Left lung (tissue), 10 donors: Measurements from ENCODE around the gene SH2D5. TPM values are rescaled to one million over a fixed set of nuclear protein-coding genes. Genes with fewer than 3 reads are reported as not detected.

ENCODE experiments used
- ATAC-seq: fragments of 200-7000 bp; cut with Tn5 transposase; one replicate; pipeline ENCODE4 v1.9.1; 2020; ENCODE audit warnings: moderate library complexity
- DNase-seq, 4 donors: peaks; one replicate each; pipeline ENCODE4 v3.0.0-alpha.2; 2013 to 2020
- H3K27ac ChIP-seq, 2 donors: fragments of 200-600 bp; sonication (generic) in 1 of 2; one replicate each; pipeline versions ENCODE4 v1.5.0 to v1.8.0; 2020 to 2021
- H3K27me3 ChIP-seq, 2 donors: fragments of 200-600 bp; sonication (generic) in 1 of 2; one replicate each; pipeline versions ENCODE4 v1.5.0 to v1.8.0; 2020 to 2021
- H3K36me3 ChIP-seq, 2 donors: fragments of 200-600 bp; sonication (generic) in 1 of 2; one replicate each; pipeline versions ENCODE4 v1.5.0 to v1.8.0; 2020 to 2021
- H3K4me1 ChIP-seq, 2 donors: fragments of 200-600 bp; one replicate each; pipeline ENCODE4 v1.8.0; 2021
- H3K4me3 ChIP-seq, 2 donors: fragments of 200-600 bp; sonication (generic) in 1 of 2; one replicate each; pipeline versions ENCODE4 v1.5.0 to v1.8.0; 2020 to 2021; ENCODE audit warnings: mild to moderate bottlenecking in 1 of 2
- H3K9me3 ChIP-seq, 2 donors: fragments of 200-600 bp; sonication (generic) in 1 of 2; one replicate each; pipeline versions ENCODE4 v1.5.0 to v1.8.0; 2020 to 2021
- intact Hi-C, 2 donors: fragments of 100-400 bp; cut with DNase I; formaldehyde crosslinking; loops; one replicate each; pipeline versions ENCODE4 v1.11.2 to v1.14.2; 2022
- polyA plus RNA-seq, 6 donors: library from polyadenylated mRNA; unstranded; fragments of 120-200 nt; gene quantifications; one replicate each; pipeline ENCODE4 v1.2.1, GENCODE V29; 2013; ENCODE audit not compliant: insufficient read length in 6 of 6
- total RNA-seq, 2 donors: library from RNA; stranded (reverse); fragmentation: NEBNext Ultra II Directional; extraction: Animal tissue kit (Norgen Biotek cat#: 25700); gene quantifications; one replicate each; pipeline ENCODE4 v1.2.1, GENCODE V29; 2021
- TF ChIP-seq, protein P1 (sequence below), 2 donors: fragments of 200-600 bp; sonication (generic) in 1 of 2; IDR thresholded peaks; one replicate each; pipeline versions ENCODE4 v1.5.0 to v1.8.0; 2021; ENCODE audit warnings: antibody characterized with exemption in 2 of 2
- donor health status: DM: no; HTN: yes; CAD: no.
- donor health status: DM: no; HTN: no; CAD: no.

Gene SH2D5
- total and polyA plus RNA-seq, 8 donors: 0.06 to 1.8 (median 0.12) TPM; not detected in 1

GRCh38 chr1:20729155-20729931, 3.2 kb downstream of the SH2D5 start:
- H3K4me3 ChIP-seq: no peak overlapping the region
- no peak overlapping the region for H3K27ac ChIP-seq
- H3K9me3 ChIP-seq: no peaks in the 10 kb centered on the region
- ATAC-seq (no peak), DNase-seq (peak in 1 of 4 donors; percentile 29)
- peaks cover 8 to 39% of the 10 kb centered on the region in 2 donors for H3K4me1 ChIP-seq
- H3K27me3 ChIP-seq: peaks cover 24 to 58% of the 10 kb centered on the region in 2 donors
- TF ChIP-seq, protein P1, sequence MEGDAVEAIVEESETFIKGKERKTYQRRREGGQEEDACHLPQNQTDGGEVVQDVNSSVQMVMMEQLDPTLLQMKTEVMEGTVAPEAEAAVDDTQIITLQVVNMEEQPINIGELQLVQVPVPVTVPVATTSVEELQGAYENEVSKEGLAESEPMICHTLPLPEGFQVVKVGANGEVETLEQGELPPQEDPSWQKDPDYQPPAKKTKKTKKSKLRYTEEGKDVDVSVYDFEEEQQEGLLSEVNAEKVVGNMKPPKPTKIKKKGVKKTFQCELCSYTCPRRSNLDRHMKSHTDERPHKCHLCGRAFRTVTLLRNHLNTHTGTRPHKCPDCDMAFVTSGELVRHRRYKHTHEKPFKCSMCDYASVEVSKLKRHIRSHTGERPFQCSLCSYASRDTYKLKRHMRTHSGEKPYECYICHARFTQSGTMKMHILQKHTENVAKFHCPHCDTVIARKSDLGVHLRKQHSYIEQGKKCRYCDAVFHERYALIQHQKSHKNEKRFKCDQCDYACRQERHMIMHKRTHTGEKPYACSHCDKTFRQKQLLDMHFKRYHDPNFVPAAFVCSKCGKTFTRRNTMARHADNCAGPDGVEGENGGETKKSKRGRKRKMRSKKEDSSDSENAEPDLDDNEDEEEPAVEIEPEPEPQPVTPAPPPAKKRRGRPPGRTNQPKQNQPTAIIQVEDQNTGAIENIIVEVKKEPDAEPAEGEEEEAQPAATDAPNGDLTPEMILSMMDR (IDR thresholded peaks at IDR 0.05): no peak
- H3K36me3 ChIP-seq: no peaks in the 10 kb centered on the region
- intact Hi-C loops: no loop called here

DNA sequence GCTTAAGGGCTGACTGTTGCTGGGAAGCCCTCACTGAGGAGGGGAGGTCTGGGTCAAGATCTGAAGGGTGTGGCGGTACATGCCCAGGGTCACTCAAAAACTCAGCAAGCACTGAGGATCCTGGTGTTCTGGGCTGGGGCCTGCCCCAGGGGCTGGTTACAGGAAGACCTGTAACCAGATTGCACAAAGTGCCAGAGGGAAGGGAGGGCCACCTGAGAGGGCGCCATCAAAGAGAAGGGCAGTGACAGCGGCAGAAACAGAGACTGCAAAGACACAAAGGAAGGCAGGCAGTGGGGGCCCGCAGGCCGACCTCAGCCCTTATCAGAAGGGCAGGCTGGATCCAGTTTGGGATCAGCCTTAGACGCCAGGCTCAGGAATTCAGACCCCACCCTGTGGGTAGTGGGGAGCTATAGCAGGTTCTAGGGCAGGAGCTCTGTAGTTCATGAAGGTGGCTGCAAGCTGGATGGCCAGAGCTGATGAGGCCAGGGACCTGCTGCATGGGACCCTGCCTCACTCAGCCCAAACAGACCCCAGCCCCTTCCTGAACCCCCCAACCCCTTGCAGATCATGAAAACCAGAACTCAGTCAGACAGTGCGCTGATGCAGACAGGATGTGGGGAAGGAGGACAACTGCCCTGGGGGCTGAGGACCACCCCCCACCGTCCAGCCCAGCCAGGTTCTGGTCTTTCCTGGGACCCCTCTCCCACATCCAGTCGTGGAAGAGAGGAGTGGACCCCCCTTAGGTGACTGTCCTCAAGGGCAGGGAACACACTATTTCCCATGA, 3.9 kb downstream of the SH2D5 start:
- H3K27ac ChIP-seq: no peak overlapping the region
- DNase-seq (peak in 1 of 4 donors; percentile 12), ATAC-seq (no peak)
- H3K4me3 ChIP-seq: no peak overlapping the region
- intact Hi-C loops: no loop called here
- H3K9me3 ChIP-seq: no peaks in the 10 kb centered on the region
- no peaks in the 10 kb centered on the region for H3K36me3 ChIP-seq
- TF ChIP-seq, protein P1 (IDR thresholded peaks at IDR 0.05): no peak
- peaks cover 8 to 34% of the 10 kb centered on the region in 2 donors for H3K4me1 ChIP-seq
- H3K27me3 ChIP-seq: peaks cover 24 to 55% of the 10 kb centered on the region in 2 donors

DNA sequence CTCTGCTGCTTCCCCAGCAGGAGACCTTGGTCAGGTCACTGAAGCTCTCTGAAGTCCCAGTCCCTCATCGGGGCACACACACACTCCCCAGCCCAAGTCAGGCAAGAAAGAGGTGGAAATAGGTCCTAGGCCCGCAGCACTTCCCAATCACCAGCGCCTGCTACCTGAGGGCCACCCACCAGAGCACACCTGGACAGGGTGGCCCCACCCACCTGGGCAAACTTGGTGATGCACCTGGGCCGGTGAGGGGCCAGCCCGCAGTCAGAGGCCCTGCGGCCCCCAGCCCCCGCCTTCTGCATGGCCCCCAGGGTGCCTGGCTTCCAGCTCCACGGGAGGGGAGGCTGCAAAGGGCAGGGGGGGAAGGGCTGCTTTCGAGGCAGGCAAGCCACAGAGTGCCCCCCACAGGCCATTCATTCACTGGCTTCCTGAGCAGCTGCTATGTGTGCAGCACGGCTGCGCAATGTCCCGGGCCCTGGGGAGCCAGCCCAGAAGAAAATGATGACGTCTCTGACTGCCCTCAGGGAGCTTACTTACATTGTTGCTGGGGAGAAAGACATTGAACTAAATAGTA, 4.7 kb downstream of the SH2D5 start:
- no peak for ATAC-seq
- peak in 1 of 4 donors; percentile 29 for DNase-seq
- Histone ChIP-seq H3K27ac (no peak overlapping the region), H3K27me3 (peaks cover 24 to 47% of the 10 kb centered on the region in 2 donors), H3K36me3 (no peaks in the 10 kb centered on the region), H3K9me3 (no peaks in the 10 kb centered on the region), H3K4me3 (no peak overlapping the region), H3K4me1 (peaks cover 6 to 27% of the 10 kb centered on the region in 2 donors)
- intact Hi-C loops: no loop called here
- TF ChIP-seq, protein P1 (IDR thresholded peaks at IDR 0.05): no peak

DNA sequence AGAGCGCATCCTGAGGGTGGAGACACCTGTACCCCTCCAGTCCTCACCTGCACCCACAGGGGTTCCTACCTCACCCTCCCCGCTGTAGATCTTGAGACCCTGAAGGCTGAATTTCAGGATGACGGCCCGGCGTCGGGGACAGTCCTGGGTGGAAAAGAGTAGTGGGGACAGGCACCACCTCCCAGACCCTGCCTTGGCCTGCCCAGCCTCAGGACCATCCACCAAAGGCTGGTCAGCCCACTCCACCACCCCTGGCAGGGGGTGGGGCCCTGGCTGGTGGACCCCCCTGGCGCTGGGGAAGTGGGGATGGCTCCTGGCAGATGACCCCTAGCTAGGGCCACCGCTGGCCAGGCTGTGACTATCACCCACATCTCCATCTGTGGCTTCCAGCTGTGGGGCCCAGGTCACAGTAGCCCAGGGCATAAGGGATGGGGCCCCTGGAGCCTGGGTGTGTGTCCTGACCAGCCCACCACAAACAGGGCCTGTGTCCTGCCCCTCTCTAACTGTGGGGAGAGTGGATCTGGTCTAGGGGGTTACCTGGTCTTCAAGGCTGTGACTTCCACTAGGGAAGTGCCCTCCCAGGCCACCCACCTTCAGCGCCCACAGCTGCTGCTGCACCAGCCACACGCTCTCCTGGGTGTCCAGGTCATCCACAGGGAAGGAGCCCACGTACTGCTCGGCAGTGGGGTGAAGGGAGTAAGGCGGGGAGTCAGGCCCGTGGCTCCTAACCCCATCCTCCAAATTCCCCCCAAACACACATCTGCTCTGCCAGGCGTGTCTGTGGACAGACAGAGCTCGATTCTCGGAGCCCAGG, 5.4 kb downstream of the SH2D5 start:
- no peak overlapping the region for H3K4me3 ChIP-seq
- H3K27ac ChIP-seq: no peak overlapping the region
- peaks cover 24 to 41% of the 10 kb centered on the region in 2 donors for H3K27me3 ChIP-seq
- no peak for ATAC-seq
- peak in 2 of 4 donors; percentile 24 to 50 for DNase-seq
- no peaks in the 10 kb centered on the region for H3K9me3 ChIP-seq
- H3K36me3 ChIP-seq: no peaks in the 10 kb centered on the region
- TF ChIP-seq, protein P1 (IDR thresholded peaks at IDR 0.05): no peak
- intact Hi-C loops: no loop called here
- peaks cover 0 to 20% of the 10 kb centered on the region in 2 donors for H3K4me1 ChIP-seq
